ENCODE measurements around the gene SART3. TPM values are rescaled to one million over a fixed set of nuclear protein-coding genes. Genes with fewer than 3 reads are reported as not detected.

SART3 gene
- total RNA-seq, 1 donor from 2014 or later: 40.3 TPM

GRCh38 chr12:108482717-108483212 lies 78.2 kb downstream of the SART3 start:
- peak; percentile 81 for DNase-seq (ENCODE audit: low read depth)
- Histone ChIP-seq H3K36me3 (ENCODE audit: control insufficient read depth, insufficient read depth, low read length) (no peaks in the 10 kb centered on the region), H3K27me3 (ENCODE audit: control insufficient read depth, insufficient read depth, low read length) (no peaks in the 10 kb centered on the region), H3K4me3 (ENCODE audit: low read depth, low read length) (no peak overlapping the region)
- TF ChIP-seq CTCF (IDR thresholded peaks at IDR 0.05; ENCODE audit: insufficient read depth, low read length, poor library complexity, severe bottlenecking): no peak

GRCh38 chr12:108479364-108480070 lies 81.5 kb downstream of the SART3 start:
- no peak overlapping the region for H3K4me3 ChIP-seq (ENCODE audit: low read depth, low read length)
- TF ChIP-seq CTCF (IDR thresholded peaks at IDR 0.05; ENCODE audit: insufficient read depth, low read length, poor library complexity, severe bottlenecking): no peak
- H3K27me3 ChIP-seq (ENCODE audit: control insufficient read depth, insufficient read depth, low read length): no peaks in the 10 kb centered on the region
- DNase-seq (ENCODE audit: low read depth): peak; percentile 81
- H3K36me3 ChIP-seq (ENCODE audit: control insufficient read depth, insufficient read depth, low read length): no peaks in the 10 kb centered on the region

GRCh38 chr12:108478611-108479206 lies 82.3 kb downstream of the SART3 start:
- no peak for DNase-seq (ENCODE audit: low read depth)
- Histone ChIP-seq H3K27me3 (ENCODE audit: control insufficient read depth, insufficient read depth, low read length) (no peaks in the 10 kb centered on the region), H3K36me3 (ENCODE audit: control insufficient read depth, insufficient read depth, low read length) (no peaks in the 10 kb centered on the region), H3K4me3 (ENCODE audit: low read depth, low read length) (no peak overlapping the region)
- TF ChIP-seq CTCF (IDR thresholded peaks at IDR 0.05; ENCODE audit: insufficient read depth, low read length, poor library complexity, severe bottlenecking): no peak

GRCh38 chr12:108477881-108478259 lies 83.1 kb downstream of the SART3 start:
- Histone ChIP-seq H3K27me3 (ENCODE audit: control insufficient read depth, insufficient read depth, low read length) (no peaks in the 10 kb centered on the region), H3K4me3 (ENCODE audit: low read depth, low read length) (no peak overlapping the region), H3K36me3 (ENCODE audit: control insufficient read depth, insufficient read depth, low read length) (no peaks in the 10 kb centered on the region)
- no peak for DNase-seq (ENCODE audit: low read depth)
- TF ChIP-seq CTCF (IDR thresholded peaks at IDR 0.05; ENCODE audit: insufficient read depth, low read length, poor library complexity, severe bottlenecking): no peak

DNA sequence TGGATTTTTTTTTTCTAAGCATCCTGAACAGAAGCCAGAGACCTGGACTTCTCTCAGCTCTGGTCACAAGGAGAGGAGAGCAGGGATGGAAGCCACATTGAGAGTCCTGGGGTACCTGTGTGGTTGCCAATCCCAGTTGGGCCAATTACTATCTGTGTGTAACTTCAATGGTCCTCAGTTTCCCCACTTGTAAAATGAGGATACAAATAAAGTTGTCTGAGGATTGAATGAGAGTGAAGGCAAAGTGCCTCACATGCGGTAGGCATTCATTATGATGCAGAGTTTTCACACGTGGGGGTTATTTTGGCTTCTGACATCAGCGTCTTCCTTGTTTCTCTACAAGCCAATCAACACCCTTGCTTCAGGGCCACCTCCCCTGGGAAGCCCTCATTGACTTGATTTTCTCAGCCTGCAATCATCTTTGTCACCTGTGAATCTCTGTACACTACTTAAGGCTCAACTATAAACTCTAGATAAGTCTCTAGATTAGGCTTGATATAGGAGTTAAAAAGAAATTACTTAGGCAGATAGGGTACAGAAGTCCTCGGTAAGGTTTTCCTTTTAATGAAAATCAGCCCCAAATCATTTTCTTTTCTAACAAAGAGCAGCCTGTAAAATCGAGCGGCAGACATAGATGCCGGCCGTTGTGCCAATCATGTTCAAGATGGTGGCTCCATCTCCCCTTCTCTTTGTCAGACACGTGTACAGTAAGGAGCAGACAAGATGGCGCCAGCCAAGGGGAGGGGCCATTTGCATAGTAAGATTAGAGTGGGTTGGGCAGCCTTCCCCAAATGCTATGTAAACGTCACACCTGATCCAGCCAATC lies 83.7 kb downstream of the SART3 start:
- no peak overlapping the region for H3K4me3 ChIP-seq (ENCODE audit: low read depth, low read length)
- H3K27me3 ChIP-seq (ENCODE audit: control insufficient read depth, insufficient read depth, low read length): no peaks in the 10 kb centered on the region
- no peak for TF ChIP-seq CTCF (IDR thresholded peaks at IDR 0.05; ENCODE audit: insufficient read depth, low read length, poor library complexity, severe bottlenecking)
- H3K36me3 ChIP-seq (ENCODE audit: control insufficient read depth, insufficient read depth, low read length): no peaks in the 10 kb centered on the region
- no peak for DNase-seq (ENCODE audit: low read depth)

Data from kidney epithelial cell (primary cell).